K562 (cell line): ENCODE results near the gene EIF4G1. TPM values are rescaled to one million over a fixed set of nuclear protein-coding genes. Genes with fewer than 3 reads are reported as not detected.

Experiments
- CBX1 ChIP-seq: sonication (generic); IDR thresholded peaks from 2 replicates; pipeline ENCODE4 v1.6.1; 2016; ENCODE audit warnings: antibody characterized with exemption, low read depth, mild to moderate bottlenecking
- CCNT2 ChIP-seq: IDR thresholded peaks from 2 replicates; pipeline ENCODE4 v1.6.1; 2011; ENCODE audit warnings: borderline replicate concordance, low read depth, mild to moderate bottlenecking, moderate library complexity, mixed read lengths, low read length; ENCODE audit not compliant: insufficient read length; ENCODE audit errors: extremely low read depth
- FIP1L1 ChIP-seq: fragments of 200-400 bp; formaldehyde crosslinking; IDR thresholded peaks from 2 replicates; pipeline ENCODE4 v1.6.1; 2018; ENCODE audit warnings: mild to moderate bottlenecking, low read depth, low read length; ENCODE audit not compliant: poor library complexity, severe bottlenecking
- FOS ChIP-seq: IDR thresholded peaks from 3 replicates; pipeline ENCODE4 v1.6.1; 2011; ENCODE audit not compliant: insufficient read length; ENCODE audit errors: extremely low read depth
- FOSL1 ChIP-seq: fragments of 200-800 bp; sonication (Bioruptor generic); conservative IDR thresholded peaks from 2 replicates; pipeline ENCODE4 v1.6.1; 2016; ENCODE audit warnings: missing genetic modification characterization, missing compliant biosample characterization
- FOXK2 ChIP-seq, 2 experiments: fragments of 450-650 bp; IDR thresholded peaks in 1 of 2; conservative IDR thresholded peaks in 1 of 2; 2 replicates each; pipeline ENCODE4 v1.6.1; 2016; ENCODE audit warnings: low read depth in 2 of 2, mild to moderate bottlenecking in 1 of 2
- HDAC1 ChIP-seq, 2 experiments: fragments of 450-650 bp; IDR thresholded peaks; 2 replicates each; pipeline ENCODE4 v1.6.1; 2016 to 2017; ENCODE audit warnings: inconsistent platforms in 1 of 2, mild to moderate bottlenecking in 1 of 2, moderate library complexity in 1 of 2
- HNRNPH1 ChIP-seq: fragments of 200-400 bp; formaldehyde crosslinking; optimal IDR thresholded peaks from 2 replicates; pipeline ENCODE3; 2017; ENCODE audit warnings: low read depth, mild to moderate bottlenecking, low read length, moderate library complexity
- STAT6 ChIP-seq: sonication (generic); formaldehyde crosslinking; IDR thresholded peaks from 2 replicates; pipeline ENCODE4 v1.8.1; 2023; ENCODE audit warnings: mild to moderate bottlenecking, missing genetic modification reagents
- TRIM24 ChIP-seq, 2 experiments: fragments of 450-650 bp; IDR thresholded peaks; 2 replicates each; pipeline ENCODE4 v1.6.1; 2016
- TRIM28 ChIP-seq: fragments of 450-650 bp; IDR thresholded peaks from 2 replicates; pipeline ENCODE4 v1.6.1; 2017
- ZBTB7A ChIP-seq: IDR thresholded peaks from 2 replicates; pipeline ENCODE4 v1.6.1; 2011; ENCODE audit warnings: low read depth, mild to moderate bottlenecking, low read length, moderate library complexity, borderline replicate concordance; ENCODE audit not compliant: control insufficient read depth
- polyA plus RNA-seq, 8 experiments: library from polyadenylated mRNA; depleted of rRNA in 4 of 8; stranded (reverse) in 5 of 8; unstranded in 3 of 8; fragments of >200 nt; fragmentation: Nextera tagmentation in 2 of 8; fragmentation: Illumina TruSeq in 1 of 8; extraction: Ambion mirVana in 2 of 8; extraction: Trizol in 1 of 8; gene quantifications; 2 replicates each; pipeline versions ENCODE4 v1.2.1 to v1.2.3, GENCODE V29; 2011 to 2014; ENCODE audit warnings: inconsistent platforms in 1 of 8, missing spikeins in 1 of 8
- total RNA-seq, 7 experiments: library from RNA; depleted of rRNA in 6 of 7; stranded (reverse); fragments of >200 nt in 6 of 7; fragmentation: Illumina TruSeq in 2 of 7; extraction: Trizol in 2 of 7; gene quantifications; 2 replicates each; pipeline versions ENCODE4 v1.2.1 to v1.2.3, GENCODE V29; 2011 to 2021; ENCODE audit warnings: low replicate concordance in 1 of 7
- TF ChIP-seq, protein P1 (sequence below): IDR thresholded peaks from 3 replicates; pipeline ENCODE4 v1.6.1; 2011; ENCODE audit warnings: borderline replicate concordance, mild to moderate bottlenecking, moderate library complexity; ENCODE audit not compliant: insufficient read length; ENCODE audit errors: extremely low read depth
- TF ChIP-seq, protein P2 (sequence below): fragments of 450-650 bp; formaldehyde crosslinking; IDR thresholded peaks from 2 replicates; pipeline ENCODE4 v1.4.0; 2020; ENCODE audit warnings: mild to moderate bottlenecking, moderate library complexity

The EIF4G1 gene
- total and polyA plus RNA-seq, 9 of the 15 experiments (the other 6 are each of a cell fraction or from before 2014, with no cell fraction given): 4.6 to 505 (median 155) TPM

DNA sequence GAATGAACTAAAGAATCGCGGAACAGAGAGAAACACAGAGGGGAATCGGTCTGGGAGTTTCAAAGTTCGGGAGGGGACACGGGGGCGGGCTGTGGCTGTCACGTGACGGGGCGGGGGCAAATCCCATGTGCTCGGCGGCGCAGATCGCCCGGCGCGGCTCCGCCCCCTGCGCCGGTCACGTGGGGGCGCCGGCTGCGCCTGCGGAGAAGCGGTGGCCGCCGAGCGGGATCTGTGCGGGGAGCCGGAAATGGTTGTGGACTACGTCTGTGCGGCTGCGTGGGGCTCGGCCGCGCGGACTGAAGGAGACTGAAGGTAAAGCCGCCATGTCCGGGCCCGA lies at the start of gene EIF4G1 (continued):
- TF ChIP-seq, protein P1, sequence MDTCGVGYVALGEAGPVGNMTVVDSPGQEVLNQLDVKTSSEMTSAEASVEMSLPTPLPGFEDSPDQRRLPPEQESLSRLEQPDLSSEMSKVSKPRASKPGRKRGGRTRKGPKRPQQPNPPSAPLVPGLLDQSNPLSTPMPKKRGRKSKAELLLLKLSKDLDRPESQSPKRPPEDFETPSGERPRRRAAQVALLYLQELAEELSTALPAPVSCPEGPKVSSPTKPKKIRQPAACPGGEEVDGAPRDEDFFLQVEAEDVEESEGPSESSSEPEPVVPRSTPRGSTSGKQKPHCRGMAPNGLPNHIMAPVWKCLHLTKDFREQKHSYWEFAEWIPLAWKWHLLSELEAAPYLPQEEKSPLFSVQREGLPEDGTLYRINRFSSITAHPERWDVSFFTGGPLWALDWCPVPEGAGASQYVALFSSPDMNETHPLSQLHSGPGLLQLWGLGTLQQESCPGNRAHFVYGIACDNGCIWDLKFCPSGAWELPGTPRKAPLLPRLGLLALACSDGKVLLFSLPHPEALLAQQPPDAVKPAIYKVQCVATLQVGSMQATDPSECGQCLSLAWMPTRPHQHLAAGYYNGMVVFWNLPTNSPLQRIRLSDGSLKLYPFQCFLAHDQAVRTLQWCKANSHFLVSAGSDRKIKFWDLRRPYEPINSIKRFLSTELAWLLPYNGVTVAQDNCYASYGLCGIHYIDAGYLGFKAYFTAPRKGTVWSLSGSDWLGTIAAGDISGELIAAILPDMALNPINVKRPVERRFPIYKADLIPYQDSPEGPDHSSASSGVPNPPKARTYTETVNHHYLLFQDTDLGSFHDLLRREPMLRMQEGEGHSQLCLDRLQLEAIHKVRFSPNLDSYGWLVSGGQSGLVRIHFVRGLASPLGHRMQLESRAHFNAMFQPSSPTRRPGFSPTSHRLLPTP: no peak
- TF ChIP-seq HNRNPH1 (no peak), CBX1 (no peak), FOXK2 (conservative IDR thresholded peaks at IDR 0.05 in 1 of 2, IDR thresholded peaks at IDR 0.05 in 1 of 2; ENCODE audit: low read depth in 2 of 2) (peak; percentile 49 to 82; a peak in 2 of 4 replicates), FIP1L1 (no peak), STAT6 (CRISPR knock-in tag) (no peak), FOSL1 (tag) (no peak), TRIM24 (IDR thresholded peaks at IDR 0.05) (no peak), FOS (peak; percentile 9), CCNT2 (peak; percentile 70), ZBTB7A (no peak), HDAC1 (IDR thresholded peaks at IDR 0.05) (peak in 1 of 2 experiments; percentile 18; a peak in 1 of 4 replicates), TRIM28 (no peak)
- TF ChIP-seq, protein P2, sequence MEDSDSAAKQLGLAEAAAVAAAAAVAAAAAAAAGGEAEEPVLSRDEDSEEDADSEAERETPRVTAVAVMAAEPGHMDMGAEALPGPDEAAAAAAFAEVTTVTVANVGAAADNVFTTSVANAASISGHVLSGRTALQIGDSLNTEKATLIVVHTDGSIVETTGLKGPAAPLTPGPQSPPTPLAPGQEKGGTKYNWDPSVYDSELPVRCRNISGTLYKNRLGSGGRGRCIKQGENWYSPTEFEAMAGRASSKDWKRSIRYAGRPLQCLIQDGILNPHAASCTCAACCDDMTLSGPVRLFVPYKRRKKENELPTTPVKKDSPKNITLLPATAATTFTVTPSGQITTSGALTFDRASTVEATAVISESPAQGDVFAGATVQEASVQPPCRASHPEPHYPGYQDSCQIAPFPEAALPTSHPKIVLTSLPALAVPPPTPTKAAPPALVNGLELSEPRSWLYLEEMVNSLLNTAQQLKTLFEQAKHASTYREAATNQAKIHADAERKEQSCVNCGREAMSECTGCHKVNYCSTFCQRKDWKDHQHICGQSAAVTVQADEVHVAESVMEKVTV (CRISPR knock-in tag): no peak
